NK-92 (cell line): Measurements from ENCODE around the gene UBE2O.
"Not testable (repeated sequence)": the region's sequence is repeated elsewhere in the genome, so short reads cannot be mapped to it uniquely, and the experiment has no call there.

Experiments
- DNase-seq: peaks from one replicate; lab custom pipeline; 2025; ENCODE audit not compliant: unreplicated experiment; lab: John Stamatoyannopoulos, UW

UBE2O gene

GRCh38 chr17:76353004-76353598 is 99.9 kb downstream of the UBE2O start:
- DNase-seq: no peak

DNA sequence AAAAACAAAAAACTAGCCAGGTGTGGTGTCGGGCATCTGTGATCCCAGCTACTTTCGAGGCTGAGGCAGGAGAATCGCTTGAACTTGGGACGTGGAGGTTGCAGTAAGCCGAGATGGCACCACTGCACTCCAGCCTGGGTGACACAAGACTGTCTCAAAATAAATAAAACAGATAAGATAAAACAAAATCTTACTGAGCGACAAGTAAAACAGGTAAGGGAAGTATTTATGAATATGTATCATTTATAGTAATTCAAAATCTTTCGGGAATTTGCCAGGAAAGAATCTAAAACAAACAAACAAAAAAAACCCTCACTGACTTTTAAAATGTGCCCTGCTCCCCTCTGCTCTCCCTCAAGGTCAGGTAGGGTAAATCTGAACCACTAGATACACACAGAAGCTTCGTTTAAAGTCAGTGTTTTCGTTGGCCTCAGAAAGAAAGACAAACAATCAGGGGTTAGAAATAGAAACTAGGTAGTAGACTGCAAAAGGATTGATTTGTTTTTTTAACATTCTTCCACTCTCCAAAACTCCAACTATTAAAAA is 101.4 kb downstream of the UBE2O start:
- DNase-seq: no peak

GRCh38 chr17:76350463-76350862 is 102.5 kb downstream of the UBE2O start:
- no peak for DNase-seq

GRCh38 chr17:76346936-76347335 is 106.0 kb downstream of the UBE2O start:
- DNase-seq: not testable (repeated sequence)

DNA sequence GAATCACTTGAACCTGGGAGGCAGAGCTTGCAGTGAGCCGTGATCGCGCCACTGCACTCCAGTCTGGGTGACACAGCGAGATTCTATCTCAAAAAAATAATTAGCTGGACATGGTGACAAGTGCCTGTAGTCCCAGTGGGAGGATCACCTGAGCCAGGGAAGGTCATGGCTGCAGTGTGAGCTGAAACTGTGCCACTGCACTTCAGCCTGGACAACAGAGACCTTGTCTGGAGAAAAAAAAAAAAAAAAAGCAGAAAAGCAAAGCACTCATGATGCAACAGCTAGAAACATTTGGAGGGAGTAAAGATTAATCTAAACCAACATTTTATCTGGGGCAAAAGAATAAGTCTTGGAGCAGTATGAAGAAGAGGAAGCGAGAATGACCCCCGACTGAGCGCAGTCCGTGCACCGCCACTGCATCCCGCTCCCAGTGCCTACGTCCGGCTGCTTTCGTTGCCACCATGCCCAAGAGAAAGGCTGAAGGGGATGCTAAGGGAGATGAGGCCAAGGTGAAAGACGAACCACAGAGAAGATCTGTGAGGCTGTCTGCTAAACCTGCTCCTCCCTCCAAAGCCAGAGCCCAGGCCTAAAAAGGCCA is 107.5 kb downstream of the UBE2O start:
- no peak for DNase-seq

- DNase-seq: no peak
Observed at GRCh38 chr17:76343106-76343505, 109.8 kb downstream of the UBE2O start.

DNA sequence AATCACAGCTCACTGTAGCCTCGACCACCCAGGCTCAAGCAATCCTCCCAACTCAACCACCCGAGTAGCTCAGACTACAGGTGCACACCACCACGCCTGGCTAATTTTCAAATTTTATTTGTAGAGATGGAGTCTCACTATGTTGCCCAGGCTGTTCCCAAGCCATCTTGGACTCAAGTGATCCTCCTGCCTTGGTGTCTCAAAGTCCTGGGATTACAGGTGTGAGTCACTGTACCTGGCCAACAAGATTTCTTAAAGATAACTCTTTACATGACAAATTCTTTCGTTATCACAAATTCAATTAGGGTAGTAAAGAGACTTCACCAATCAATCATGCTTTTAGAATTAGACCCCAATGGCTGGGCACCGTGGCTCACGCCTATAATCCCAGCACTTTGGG is 111.7 kb downstream of the UBE2O start:
- DNase-seq: no peak
